Keratinocyte (primary cell): ENCODE results near the gene TMEM190.

Experiments used
- CTCF ChIP-seq, 3 experiments: IDR thresholded peaks in 1 of 3; conservative IDR thresholded peaks in 1 of 3; optimal IDR thresholded peaks in 1 of 3; 2 replicates in 2 of 3; 3 replicates in 1 of 3; pipeline versions ENCODE3 to v1.5.1; 2011; ENCODE audit warnings: low read length in 3 of 3, mild to moderate bottlenecking in 3 of 3, moderate library complexity in 2 of 3, control low read depth in 1 of 3, inconsistent platforms in 1 of 3; ENCODE audit not compliant: insufficient read depth in 2 of 3; ENCODE audit errors: extremely low read depth in 1 of 3
- EZH2 ChIP-seq: IDR thresholded peaks from one replicate; pipeline ENCODE4 v1.6.1; 2012; ENCODE audit warnings: inconsistent platforms, mild to moderate bottlenecking, low read length, moderate library complexity

- TF ChIP-seq EZH2 (no peak), CTCF (optimal IDR thresholded peaks at IDR 0.05 in 1 of 3, IDR thresholded peaks at IDR 0.05 in 1 of 3, conservative IDR thresholded peaks at IDR 0.05 in 1 of 3; ENCODE audit: extremely low read depth in 1 of 3, insufficient read depth in 2 of 3, low read length in 3 of 3) (no peak)
Observed at GRCh38 chr19:55333870-55334269, 42.8 kb upstream of the TMEM190 start.
